Nephron (organoid): ENCODE measurements around the gene WDR31.
"Not testable (repeated sequence)": the region's sequence is repeated elsewhere in the genome, so short reads cannot be mapped to it uniquely, and the experiment has no call there.

Experiments
- H3K27ac Mint-ChIP-seq, 3 experiments: 2 replicates each; pipeline ENCODE4 v1.8.0; 2020; ENCODE audit warnings: mixed read lengths in 3 of 3, mild to moderate bottlenecking in 2 of 3, moderate library complexity in 1 of 3
- H3K27me3 Mint-ChIP-seq: 2 replicates; pipeline ENCODE4 v1.8.0; 2021; ENCODE audit warnings: low read depth, mild to moderate bottlenecking, moderate library complexity, mixed read lengths
- H3K36me3 Mint-ChIP-seq: 2 replicates; pipeline ENCODE4 v1.8.0; 2020; ENCODE audit warnings: low read depth, mixed read lengths
- H3K4me1 Mint-ChIP-seq: 2 replicates; pipeline ENCODE4 v1.8.0; 2020; ENCODE audit warnings: mixed read lengths
- H3K4me3 Mint-ChIP-seq, 3 experiments: 2 replicates each; pipeline ENCODE4 v1.8.0; 2020; ENCODE audit warnings: mild to moderate bottlenecking in 3 of 3, mixed read lengths in 3 of 3, moderate library complexity in 2 of 3
- H3K9me3 Mint-ChIP-seq: 2 replicates; pipeline ENCODE4 v1.8.0; 2020; ENCODE audit warnings: mixed read lengths
- TF ChIP-seq, protein P1 (sequence below), 3 experiments: fragments of 200-600 bp; sonication (generic); IDR thresholded peaks; one replicate each; pipeline ENCODE4 v1.5.0; 2021; ENCODE audit warnings: antibody characterized with exemption in 3 of 3; ENCODE audit not compliant: unreplicated experiment in 3 of 3

Gene WDR31

DNA sequence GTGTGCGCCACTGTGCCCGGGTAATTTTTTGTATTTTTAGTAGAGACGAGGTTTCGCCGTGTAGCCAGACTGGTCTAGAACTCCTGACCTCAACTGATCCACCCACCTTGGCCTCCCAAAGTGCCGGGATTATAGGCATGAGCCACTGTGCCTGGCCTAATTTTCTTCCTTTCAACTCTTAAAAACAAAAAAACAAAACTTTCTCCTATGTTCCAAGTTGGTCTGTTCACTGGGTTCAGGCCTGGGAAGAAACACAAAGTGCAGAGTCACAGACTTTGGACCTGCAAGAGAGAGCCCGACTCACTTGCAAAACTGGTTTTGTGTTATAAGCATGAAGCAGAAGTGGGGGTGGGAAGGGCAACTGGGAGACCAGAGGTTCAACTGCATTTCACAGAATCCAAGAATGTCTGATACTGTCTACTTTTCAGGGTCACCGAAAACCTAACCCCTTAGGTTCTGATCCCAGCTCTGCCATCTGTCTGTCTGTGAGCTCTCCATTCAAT is 41.9 kb upstream of the WDR31 start:
- H3K27me3 Mint-ChIP-seq: no peaks in the 10 kb centered on the region
- H3K4me1 Mint-ChIP-seq: peaks cover 14% of the 10 kb centered on the region
- H3K27ac Mint-ChIP-seq: peak overlapping the region; percentile 84 to 99 (median 86)
- TF ChIP-seq, protein P1, sequence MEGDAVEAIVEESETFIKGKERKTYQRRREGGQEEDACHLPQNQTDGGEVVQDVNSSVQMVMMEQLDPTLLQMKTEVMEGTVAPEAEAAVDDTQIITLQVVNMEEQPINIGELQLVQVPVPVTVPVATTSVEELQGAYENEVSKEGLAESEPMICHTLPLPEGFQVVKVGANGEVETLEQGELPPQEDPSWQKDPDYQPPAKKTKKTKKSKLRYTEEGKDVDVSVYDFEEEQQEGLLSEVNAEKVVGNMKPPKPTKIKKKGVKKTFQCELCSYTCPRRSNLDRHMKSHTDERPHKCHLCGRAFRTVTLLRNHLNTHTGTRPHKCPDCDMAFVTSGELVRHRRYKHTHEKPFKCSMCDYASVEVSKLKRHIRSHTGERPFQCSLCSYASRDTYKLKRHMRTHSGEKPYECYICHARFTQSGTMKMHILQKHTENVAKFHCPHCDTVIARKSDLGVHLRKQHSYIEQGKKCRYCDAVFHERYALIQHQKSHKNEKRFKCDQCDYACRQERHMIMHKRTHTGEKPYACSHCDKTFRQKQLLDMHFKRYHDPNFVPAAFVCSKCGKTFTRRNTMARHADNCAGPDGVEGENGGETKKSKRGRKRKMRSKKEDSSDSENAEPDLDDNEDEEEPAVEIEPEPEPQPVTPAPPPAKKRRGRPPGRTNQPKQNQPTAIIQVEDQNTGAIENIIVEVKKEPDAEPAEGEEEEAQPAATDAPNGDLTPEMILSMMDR (IDR thresholded peaks at IDR 0.05; ENCODE audit: unreplicated experiment in 3 of 3): no peak
- peaks cover 8% of the 10 kb centered on the region for H3K36me3 Mint-ChIP-seq
- H3K9me3 Mint-ChIP-seq: no peaks in the 10 kb centered on the region
- peak overlapping the region in 1 of 3 experiments; percentile 21 for H3K4me3 Mint-ChIP-seq

DNA sequence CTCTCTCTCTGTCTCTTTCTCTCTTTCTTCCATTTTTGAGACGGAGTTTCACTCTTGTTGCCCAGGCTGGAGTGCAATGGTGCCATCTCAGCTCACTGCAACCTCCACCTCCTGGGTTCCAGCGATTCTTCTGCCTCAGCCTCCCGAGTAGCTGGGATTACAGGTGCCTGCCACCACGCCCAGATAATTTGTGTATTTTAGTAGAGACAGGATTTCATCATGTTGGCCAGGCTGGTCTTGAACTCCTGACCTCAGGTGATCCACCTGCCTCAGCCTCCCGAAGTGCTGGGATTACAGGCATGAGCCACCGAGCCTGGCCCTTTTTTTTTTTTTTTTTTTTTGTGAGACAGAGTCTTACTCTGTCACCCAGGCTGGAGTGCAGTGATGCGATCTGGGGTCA is 41.4 kb upstream of the WDR31 start:
- not testable (repeated sequence) for H3K4me3 Mint-ChIP-seq, H3K9me3 Mint-ChIP-seq, H3K27me3 Mint-ChIP-seq, H3K36me3 Mint-ChIP-seq
- Mint-ChIP-seq H3K27ac (peak overlapping the region in 2 of 3 experiments; percentile 86 to 99), H3K4me1 (peaks cover 14% of the 10 kb centered on the region)

DNA sequence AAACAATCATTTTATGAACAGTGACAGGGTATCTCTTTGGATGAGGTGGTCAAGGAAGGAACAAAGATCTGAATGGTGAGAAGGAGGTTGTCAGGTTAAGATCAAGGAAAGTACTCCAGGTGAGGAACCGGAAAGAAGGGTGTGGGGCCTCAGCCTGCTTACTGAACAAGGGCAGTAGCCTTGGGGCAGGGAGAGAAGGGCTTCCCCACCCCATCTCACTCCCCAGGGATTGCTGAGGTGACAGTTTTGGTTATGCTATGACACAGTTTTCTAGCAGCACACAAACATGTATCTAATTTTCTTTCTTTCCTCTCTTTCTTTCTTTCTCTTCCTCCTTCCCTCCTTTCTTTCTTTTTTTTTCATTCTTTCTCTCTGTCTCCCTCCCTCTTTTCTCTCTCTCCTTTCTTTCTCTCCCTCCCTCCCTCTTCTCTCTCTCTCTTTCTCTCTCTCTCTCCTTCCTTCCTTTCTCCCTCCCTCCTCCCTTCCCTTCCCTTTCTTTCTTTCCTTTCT is 40.8 kb upstream of the WDR31 start:
- TF ChIP-seq, protein P1 (IDR thresholded peaks at IDR 0.05; ENCODE audit: unreplicated experiment in 3 of 3): no peak
- Mint-ChIP-seq H3K36me3 (no peaks in the 10 kb centered on the region), H3K27me3 (no peaks in the 10 kb centered on the region), H3K4me3 (no peak overlapping the region), H3K4me1 (peaks cover 14% of the 10 kb centered on the region), H3K9me3 (no peaks in the 10 kb centered on the region), H3K27ac (peak overlapping the region in 2 of 3 experiments; percentile 35 to 99)

DNA sequence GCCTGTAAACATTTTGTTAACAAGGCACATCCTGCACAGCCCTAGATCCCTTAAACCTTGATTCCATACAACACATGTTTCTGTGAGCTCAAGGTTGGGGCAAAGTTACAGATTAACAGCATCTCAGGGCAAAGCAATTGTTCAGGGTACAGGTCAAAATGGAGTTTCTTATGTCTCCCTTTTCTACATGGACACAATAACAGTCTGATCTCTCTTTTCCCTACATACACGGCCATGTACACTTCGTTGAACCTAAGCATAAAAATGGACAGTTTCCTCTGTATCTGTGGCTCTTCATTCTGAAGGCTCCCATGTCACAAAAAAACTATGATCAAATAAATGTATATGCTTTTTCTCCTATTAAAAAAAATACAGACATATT is 39.7 kb upstream of the WDR31 start:
- not testable (repeated sequence) for H3K36me3 Mint-ChIP-seq, H3K27me3 Mint-ChIP-seq, H3K9me3 Mint-ChIP-seq
- Mint-ChIP-seq H3K4me1 (peaks cover 20% of the 10 kb centered on the region), H3K27ac (peak overlapping the region; percentile 63 to 99 (median 90)), H3K4me3 (peak overlapping the region in 2 of 3 experiments; percentile 35 to 37)

DNA sequence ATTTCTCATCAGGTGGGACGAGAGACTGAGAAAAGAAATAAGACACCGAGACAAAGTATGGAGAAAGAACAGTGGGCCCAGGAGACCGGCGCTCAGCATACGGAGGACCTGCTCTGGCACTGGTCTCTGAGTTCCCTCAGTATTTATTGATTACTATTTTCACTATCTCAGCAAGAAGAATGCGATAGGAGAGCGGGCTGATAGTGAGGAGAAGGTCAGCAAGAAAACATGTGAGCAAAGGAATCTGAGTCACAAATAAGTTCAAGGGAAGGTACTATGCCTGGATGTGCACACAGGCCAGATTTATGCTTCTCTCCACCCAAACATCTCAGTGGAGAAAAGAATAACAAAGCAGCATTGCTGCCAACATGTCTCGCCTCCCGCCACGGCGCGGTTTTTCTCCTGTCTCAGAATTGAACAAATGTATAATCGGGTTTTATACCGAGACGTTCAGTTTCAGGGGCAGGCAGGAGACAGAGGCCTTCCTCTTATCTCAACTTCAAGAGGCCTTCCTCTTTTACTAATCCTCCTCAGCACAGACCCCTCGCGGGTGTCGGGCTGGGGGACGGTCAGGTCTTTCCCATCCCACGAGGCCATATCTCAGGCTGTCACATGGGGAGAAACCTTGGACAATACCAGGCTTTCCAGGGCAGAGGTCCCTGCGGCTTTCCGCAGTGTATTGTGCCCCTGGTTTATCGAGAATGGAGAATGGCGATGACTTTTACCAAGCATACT is 39.2 kb upstream of the WDR31 start:
- peak overlapping the region; percentile 0 to 50 (median 35) for H3K4me3 Mint-ChIP-seq
- H3K9me3 Mint-ChIP-seq: not testable (repeated sequence)

DNA sequence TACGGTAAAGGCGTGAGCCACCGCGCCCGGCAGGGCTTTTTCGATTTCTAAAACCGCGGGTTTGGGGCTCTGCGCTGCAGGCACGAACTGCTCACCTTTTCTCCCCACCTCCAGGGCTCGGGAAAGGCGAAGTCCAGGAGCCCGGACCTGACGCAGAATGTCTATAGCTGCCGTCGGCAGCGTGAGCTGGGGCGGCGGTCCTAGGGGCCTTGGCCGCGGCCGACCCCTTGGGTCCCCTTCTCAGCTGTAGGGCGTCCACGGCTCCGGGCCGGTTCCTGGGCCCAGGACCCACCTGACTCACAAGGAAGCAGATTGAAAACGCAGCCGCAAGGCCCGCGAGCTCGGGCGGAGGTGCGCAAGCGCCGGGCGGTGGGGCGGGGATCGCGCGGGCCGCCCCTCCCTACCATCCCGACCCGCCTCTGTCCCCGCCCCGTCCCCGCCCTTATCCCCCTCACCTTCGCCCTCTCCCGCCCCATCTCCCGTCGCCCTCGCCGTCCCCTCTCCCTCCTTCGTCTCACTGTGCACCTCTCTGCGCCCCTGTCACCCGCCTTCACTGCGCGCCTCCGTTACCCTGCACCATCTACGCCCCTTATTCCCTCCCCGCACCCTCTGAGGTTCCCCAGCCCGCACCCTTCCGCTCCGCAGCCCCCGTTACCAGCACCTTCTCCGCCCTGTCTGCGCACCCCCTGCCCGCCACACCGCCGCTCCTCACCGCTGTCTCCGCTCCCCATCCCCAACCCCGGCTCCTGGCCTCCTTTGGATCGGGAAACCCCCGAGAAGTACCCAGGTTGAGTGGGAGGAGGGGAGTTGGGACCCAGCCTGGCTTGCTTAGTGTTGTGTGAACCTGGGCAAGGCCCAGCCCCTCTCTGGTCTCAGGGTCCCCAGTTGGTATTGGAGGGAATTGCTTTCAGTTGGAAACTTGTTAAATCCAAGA is 36.8 kb upstream of the WDR31 start, which contains the start of gene HDHD3:
TSS of gene HDHD3 (minus strand) at position 353 of the 934 bp plus-strand sequence. CDS start 2,632 bp downstream, outside the sequence.
- peak within 1 kb of the TSS; percentile 89 to 93 (median 93) for H3K4me3 Mint-ChIP-seq
- no peaks in the 10 kb centered on the region for H3K9me3 Mint-ChIP-seq
- peaks cover 20% of the 10 kb centered on the region for H3K4me1 Mint-ChIP-seq
- peak within 1 kb of the TSS; percentile 73 to 94 (median 88) for H3K27ac Mint-ChIP-seq
- no peaks in the 10 kb centered on the region for H3K27me3 Mint-ChIP-seq
- peaks cover 10% of the 10 kb centered on the region for H3K36me3 Mint-ChIP-seq
- TF ChIP-seq, protein P1 (IDR thresholded peaks at IDR 0.05; ENCODE audit: unreplicated experiment in 3 of 3): no peak

More for the DNA sequence above, 39.2 kb upstream of the WDR31 start:
- H3K27ac Mint-ChIP-seq: peak overlapping the region; percentile 63 to 99 (median 90)
- not testable (repeated sequence) for H3K27me3 Mint-ChIP-seq, H3K36me3 Mint-ChIP-seq
- peaks cover 20% of the 10 kb centered on the region for H3K4me1 Mint-ChIP-seq
